ENCODE measurements around the gene RFX7.

The RFX7 gene

GRCh38 chr15:56202701-56203100 lies 41.0 kb downstream of the RFX7 start:
- H3F3A ChIP-seq (ENCODE audit: low read depth), result no peaks in the 10 kb centered on the region
- no peak overlapping the region for H3K9ac ChIP-seq (ENCODE audit: low read depth, low read length, poor library complexity, severe bottlenecking)
- no peaks in the 10 kb centered on the region for H3K9me3 ChIP-seq (ENCODE audit: insufficient read depth, low read depth, low read length)
- no peaks in the 10 kb centered on the region for H3K9me2 ChIP-seq (replicated peaks; ENCODE audit: low read depth, low read length)
- peaks cover 5% of the 10 kb centered on the region; the same call in 1 of the 2 replicates for H3K36me3 ChIP-seq (ENCODE audit: insufficient read depth, low read length)
- peaks cover 18% of the 10 kb centered on the region for H3K4me1 ChIP-seq (ENCODE audit: insufficient read depth, low read length, poor library complexity, severe bottlenecking)
- H2AFZ ChIP-seq (ENCODE audit: low read length), result no peak overlapping the region
- H3K79me2 ChIP-seq (ENCODE audit: insufficient read depth, low read length), result peaks cover 95% of the 10 kb centered on the region
- TF ChIP-seq EZH2phosphoT487 (IDR thresholded peaks at IDR 0.05; ENCODE audit: borderline replicate concordance) (no peak), CTCF (conservative IDR thresholded peaks at IDR 0.05; ENCODE audit: low read length) (no peak)
- H3K4me3 ChIP-seq (ENCODE audit: low read length, poor library complexity, severe bottlenecking), result no peak overlapping the region
- H4K20me1 ChIP-seq (ENCODE audit: insufficient read depth, low read length, poor library complexity, severe bottlenecking), result peaks cover 59% of the 10 kb centered on the region
- H3K4me2 ChIP-seq (ENCODE audit: low read depth, low read length, poor library complexity, severe bottlenecking), result no peak overlapping the region
- H3K27me3 ChIP-seq (ENCODE audit: insufficient read depth, low read length, poor library complexity, severe bottlenecking), result no peaks in the 10 kb centered on the region

GRCh38 chr15:56199038-56199437 lies 44.6 kb downstream of the RFX7 start:
- Histone ChIP-seq H4K20me1 (ENCODE audit: insufficient read depth, low read length, poor library complexity, severe bottlenecking) (peaks cover 59% of the 10 kb centered on the region), H2AFZ (ENCODE audit: low read length) (no peak overlapping the region), H3K4me3 (ENCODE audit: low read length, poor library complexity, severe bottlenecking) (no peak overlapping the region), H3K9me2 (replicated peaks; ENCODE audit: low read depth, low read length) (no peaks in the 10 kb centered on the region), H3F3A (ENCODE audit: low read depth) (no peaks in the 10 kb centered on the region), H3K27me3 (ENCODE audit: insufficient read depth, low read length, poor library complexity, severe bottlenecking) (no peaks in the 10 kb centered on the region), H3K9ac (ENCODE audit: low read depth, low read length, poor library complexity, severe bottlenecking) (no peak overlapping the region), H3K9me3 (ENCODE audit: insufficient read depth, low read depth, low read length) (no peaks in the 10 kb centered on the region), H3K36me3 (ENCODE audit: insufficient read depth, low read length) (peaks cover 5% of the 10 kb centered on the region; the same call in 1 of the 2 replicates), H3K4me1 (ENCODE audit: insufficient read depth, low read length, poor library complexity, severe bottlenecking) (peaks cover 11% of the 10 kb centered on the region), H3K79me2 (ENCODE audit: insufficient read depth, low read length) (peaks cover 88% of the 10 kb centered on the region), H3K4me2 (ENCODE audit: low read depth, low read length, poor library complexity, severe bottlenecking) (no peak overlapping the region)
- no peak for TF ChIP-seq CTCF (conservative IDR thresholded peaks at IDR 0.05; ENCODE audit: low read length)
- TF ChIP-seq EZH2phosphoT487 (IDR thresholded peaks at IDR 0.05; ENCODE audit: borderline replicate concordance), result no peak

- Histone ChIP-seq H3K79me2 (ENCODE audit: insufficient read depth, low read length) (peaks cover 87% of the 10 kb centered on the region), H3K9me3 (ENCODE audit: insufficient read depth, low read depth, low read length) (no peaks in the 10 kb centered on the region), H3K9ac (ENCODE audit: low read depth, low read length, poor library complexity, severe bottlenecking) (no peak overlapping the region), H3K36me3 (ENCODE audit: insufficient read depth, low read length) (peaks cover 5% of the 10 kb centered on the region; the same call in 1 of the 2 replicates), H4K20me1 (ENCODE audit: insufficient read depth, low read length, poor library complexity, severe bottlenecking) (peaks cover 64% of the 10 kb centered on the region), H3K9me2 (replicated peaks; ENCODE audit: low read depth, low read length) (no peaks in the 10 kb centered on the region), H3K4me2 (ENCODE audit: low read depth, low read length, poor library complexity, severe bottlenecking) (no peak overlapping the region), H3K27me3 (ENCODE audit: insufficient read depth, low read length, poor library complexity, severe bottlenecking) (no peaks in the 10 kb centered on the region), H2AFZ (ENCODE audit: low read length) (no peak overlapping the region), H3K4me1 (ENCODE audit: insufficient read depth, low read length, poor library complexity, severe bottlenecking) (no peaks in the 10 kb centered on the region), H3F3A (ENCODE audit: low read depth) (no peaks in the 10 kb centered on the region), H3K4me3 (ENCODE audit: low read length, poor library complexity, severe bottlenecking) (no peak overlapping the region)
- TF ChIP-seq CTCF (conservative IDR thresholded peaks at IDR 0.05; ENCODE audit: low read length) (no peak), EZH2phosphoT487 (IDR thresholded peaks at IDR 0.05; ENCODE audit: borderline replicate concordance) (no peak)
These were observed 49.6 kb downstream of the RFX7 start for GRCh38 chr15:56194035-56194434.

Data from Loucy (cell line).